Activated T-helper 1 cell treated with anti-CD3 and anti-CD28 coated beads, Interleukin-12 subunit alpha, Interleukin-12 subunit beta, Interleukin-2, Interleukin-4 antibody, amounts not matched to agents 30 ng/mL and 10 ng/mL and 1 ng/mL, durations not matched to agents 14 hours and 24 hours and 36 hours (primary cell): ENCODE results near the gene NUDT17. TPM values are rescaled to one million over a fixed set of nuclear protein-coding genes. Genes with fewer than 3 reads are reported as not detected.

Experiments used
- DNase-seq: peaks from one replicate; pipeline ENCODE4 v3.0.0; 2021; ENCODE audit warnings: low spot score
- H3K27ac Mint-ChIP-seq: one replicate; pipeline ENCODE4 v1.8.0; 2021; ENCODE audit warnings: mild to moderate bottlenecking, mixed read lengths
- H3K27me3 Mint-ChIP-seq: one replicate; pipeline ENCODE4 v1.8.0; 2022; ENCODE audit warnings: mild to moderate bottlenecking, moderate library complexity, mixed read lengths; ENCODE audit not compliant: insufficient read depth
- H3K36me3 Mint-ChIP-seq: one replicate; pipeline ENCODE4 v1.8.0; 2021; ENCODE audit warnings: low read depth, mixed read lengths
- H3K4me1 Mint-ChIP-seq: one replicate; pipeline ENCODE4 v1.8.0; 2021; ENCODE audit warnings: low read depth, mixed read lengths
- H3K4me3 Mint-ChIP-seq: one replicate; pipeline ENCODE4 v1.8.0; 2021; ENCODE audit warnings: mild to moderate bottlenecking, moderate library complexity, mixed read lengths
- H3K9me3 Mint-ChIP-seq: one replicate; pipeline ENCODE4 v1.8.0; 2021; ENCODE audit warnings: mixed read lengths
- intact Hi-C: fragments of 100-400 bp; cut with micrococcal nuclease; formaldehyde crosslinking; loops from one replicate; pipeline ENCODE4 v1.15.1; 2024
- total RNA-seq: library from RNA; stranded (reverse); gene quantifications from 2 replicates; pipeline ENCODE4 v1.2.3, GENCODE V29; 2022

The NUDT17 gene
- total RNA-seq, 1 donor from 2014 or later, result 3.0 TPM

DNA sequence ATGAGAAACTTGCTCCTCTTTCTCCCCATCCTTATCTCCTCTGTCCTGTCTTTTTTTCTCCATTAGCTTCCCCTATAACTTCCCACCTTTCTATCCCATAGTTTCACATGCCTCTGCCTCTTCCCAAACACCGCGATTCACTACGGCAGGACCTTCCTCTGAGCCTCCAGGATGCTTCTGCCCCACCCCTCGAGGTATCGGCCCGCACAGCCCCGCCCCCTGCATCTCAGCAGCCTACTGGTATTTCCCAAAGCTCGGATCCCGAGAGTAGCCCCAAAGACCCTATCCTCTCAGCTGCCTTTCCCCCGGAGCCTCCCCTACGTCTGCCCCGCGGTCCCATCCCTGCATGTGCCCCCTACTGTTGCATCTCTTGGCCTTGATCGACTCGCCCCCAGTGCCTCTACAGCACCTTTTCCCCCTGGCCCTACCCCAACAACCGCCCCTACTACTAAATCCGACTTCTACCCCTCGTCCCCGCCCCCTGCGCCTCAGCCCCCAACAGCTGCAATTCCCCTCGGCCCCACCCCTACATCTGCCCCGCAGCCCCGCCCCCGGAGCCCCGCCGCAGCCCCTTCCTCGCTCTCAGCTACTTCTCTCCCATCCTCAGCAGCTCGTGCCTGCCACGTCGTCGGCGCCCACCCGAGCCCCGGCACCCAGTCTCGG is 12.9 kb downstream of the NUDT17 start:
- DNase-seq, result peak; percentile 24
- Mint-ChIP-seq H3K9me3 (no peaks in the 10 kb centered on the region), H3K4me1 (peaks cover 20% of the 10 kb centered on the region), H3K27me3 (peaks cover 4% of the 10 kb centered on the region), H3K27ac (peak overlapping the region; percentile 93), H3K36me3 (peaks cover 19% of the 10 kb centered on the region), H3K4me3 (peak overlapping the region; percentile 94)
- intact Hi-C loops, result loop anchor here (1.0 kb wide), 4 partner anchors 27 to 106 kb away; partner anchors contain the start of genes ANKRD34A, ANKRD35, PEX11B and POLR3GL

DNA sequence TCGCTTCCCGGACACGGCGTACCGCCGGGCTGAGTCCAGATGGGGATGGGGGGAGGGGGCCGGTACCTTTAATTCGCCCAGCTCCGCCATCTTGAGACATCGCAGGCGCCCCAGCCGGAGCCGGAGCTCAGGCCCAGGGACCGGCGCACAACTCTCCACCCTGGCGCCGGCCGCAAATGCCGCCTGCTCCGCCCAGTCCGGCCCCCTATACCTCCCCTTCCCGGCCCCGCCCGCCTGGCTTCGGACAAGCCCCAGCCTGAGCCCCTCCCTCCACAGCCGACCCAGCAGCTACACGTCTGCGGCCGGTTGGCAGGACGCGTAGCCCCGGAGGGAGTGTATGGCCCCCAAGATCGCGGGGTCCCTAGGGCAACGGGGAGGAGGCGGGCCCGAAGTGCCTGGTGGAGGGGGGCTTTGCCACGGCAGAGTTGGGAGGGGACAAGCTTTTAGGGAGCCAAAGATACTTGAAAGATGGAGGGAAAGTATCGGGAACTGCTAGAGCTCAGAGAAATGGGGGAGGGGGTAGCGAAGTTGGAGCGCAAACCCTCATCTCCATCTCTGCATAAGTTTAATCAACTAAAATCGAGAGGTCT is 13.6 kb downstream of the NUDT17 start, which contains the start of gene PIAS3:
Gene PIAS3 (minus strand): TSS at position 181 of the 590 bp plus-strand sequence. CDS start 91 bp downstream, at position 90.
- H3K36me3 Mint-ChIP-seq, result peaks cover 15% of the 10 kb centered on the region
- H3K9me3 Mint-ChIP-seq, result no peaks in the 10 kb centered on the region
- peak within 1 kb of the TSS; percentile 94 for H3K4me3 Mint-ChIP-seq
- peaks cover 20% of the 10 kb centered on the region for H3K4me1 Mint-ChIP-seq
- peak within 1 kb of the TSS; percentile 93 for H3K27ac Mint-ChIP-seq
- peak; percentile 88 for DNase-seq
- intact Hi-C loops, result loop anchor here (1.0 kb wide), 4 partner anchors 26 to 105 kb away; partner anchors contain the start of genes ANKRD34A, ANKRD35, PEX11B and POLR3GL
- H3K27me3 Mint-ChIP-seq, result peaks cover 7% of the 10 kb centered on the region

DNA sequence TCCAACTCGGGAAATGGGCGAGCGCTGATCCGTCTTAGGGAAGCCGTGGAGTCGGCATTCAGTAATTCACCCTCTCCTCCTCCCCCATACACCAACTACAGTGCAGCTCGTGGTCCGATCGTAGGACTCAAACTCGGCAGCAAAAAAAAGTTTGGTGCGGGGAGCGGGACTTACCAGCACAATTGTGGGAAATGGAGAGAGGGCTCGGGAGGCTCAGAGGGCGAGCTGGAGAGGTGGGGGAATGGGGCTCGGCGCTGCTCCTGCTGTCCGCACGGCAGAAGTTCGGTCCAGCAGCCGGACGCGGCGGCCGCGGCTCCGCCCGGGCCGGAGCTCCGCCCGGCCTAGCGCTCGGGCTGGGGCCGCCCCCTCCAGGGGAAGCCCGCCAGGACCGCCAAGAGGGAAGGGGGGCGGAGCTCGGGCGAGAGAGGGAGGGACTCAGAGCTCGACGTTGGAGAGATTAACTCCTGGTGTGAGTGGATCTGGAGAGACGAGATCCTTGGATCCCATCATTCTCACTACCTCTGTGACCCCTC is 14.1 kb downstream of the NUDT17 start:
- no peaks in the 10 kb centered on the region for H3K9me3 Mint-ChIP-seq
- intact Hi-C loops, result no loop called here
- peak overlapping the region; percentile 94 for H3K4me3 Mint-ChIP-seq
- peak overlapping the region; percentile 93 for H3K27ac Mint-ChIP-seq
- peaks cover 20% of the 10 kb centered on the region for H3K4me1 Mint-ChIP-seq
- peaks cover 12% of the 10 kb centered on the region for H3K36me3 Mint-ChIP-seq
- peaks cover 7% of the 10 kb centered on the region for H3K27me3 Mint-ChIP-seq
- DNase-seq, result peak; percentile 81

- Mint-ChIP-seq H3K27me3 (peaks cover 24% of the 10 kb centered on the region), H3K36me3 (no peaks in the 10 kb centered on the region), H3K4me3 (no peak overlapping the region), H3K9me3 (no peaks in the 10 kb centered on the region), H3K4me1 (peaks cover 5% of the 10 kb centered on the region), H3K27ac (no peak overlapping the region)
- DNase-seq, result no peak
- intact Hi-C loops, result no loop called here
Observed at GRCh38 chr1:145863282-145864018, 18.0 kb downstream of the NUDT17 start.

DNA sequence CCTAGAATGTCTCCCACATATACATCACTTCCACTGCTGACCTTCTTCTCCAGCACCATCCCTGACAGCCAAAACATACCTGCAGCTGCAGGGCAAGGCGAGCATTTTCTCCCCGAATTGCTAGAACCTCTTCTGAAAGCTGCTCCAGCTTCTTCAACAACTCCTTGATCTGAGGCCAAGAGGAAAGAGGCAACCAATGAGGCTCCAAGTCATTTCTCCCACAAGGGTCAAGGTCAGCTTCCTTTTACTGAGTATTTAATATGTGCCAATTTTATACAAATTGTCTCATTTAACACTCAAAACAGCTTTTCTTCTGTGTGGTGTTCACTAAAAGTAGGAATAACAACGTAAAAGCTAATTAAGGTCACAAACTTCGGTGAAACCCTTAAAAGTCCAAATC is 22.8 kb downstream of the NUDT17 start:
- intact Hi-C loops, result no loop called here
- DNase-seq, result no peak
- Mint-ChIP-seq H3K27me3 (peaks cover 35% of the 10 kb centered on the region), H3K9me3 (no peaks in the 10 kb centered on the region), H3K4me3 (no peak overlapping the region), H3K36me3 (no peaks in the 10 kb centered on the region), H3K27ac (no peak overlapping the region), H3K4me1 (peaks cover 16% of the 10 kb centered on the region)

DNA sequence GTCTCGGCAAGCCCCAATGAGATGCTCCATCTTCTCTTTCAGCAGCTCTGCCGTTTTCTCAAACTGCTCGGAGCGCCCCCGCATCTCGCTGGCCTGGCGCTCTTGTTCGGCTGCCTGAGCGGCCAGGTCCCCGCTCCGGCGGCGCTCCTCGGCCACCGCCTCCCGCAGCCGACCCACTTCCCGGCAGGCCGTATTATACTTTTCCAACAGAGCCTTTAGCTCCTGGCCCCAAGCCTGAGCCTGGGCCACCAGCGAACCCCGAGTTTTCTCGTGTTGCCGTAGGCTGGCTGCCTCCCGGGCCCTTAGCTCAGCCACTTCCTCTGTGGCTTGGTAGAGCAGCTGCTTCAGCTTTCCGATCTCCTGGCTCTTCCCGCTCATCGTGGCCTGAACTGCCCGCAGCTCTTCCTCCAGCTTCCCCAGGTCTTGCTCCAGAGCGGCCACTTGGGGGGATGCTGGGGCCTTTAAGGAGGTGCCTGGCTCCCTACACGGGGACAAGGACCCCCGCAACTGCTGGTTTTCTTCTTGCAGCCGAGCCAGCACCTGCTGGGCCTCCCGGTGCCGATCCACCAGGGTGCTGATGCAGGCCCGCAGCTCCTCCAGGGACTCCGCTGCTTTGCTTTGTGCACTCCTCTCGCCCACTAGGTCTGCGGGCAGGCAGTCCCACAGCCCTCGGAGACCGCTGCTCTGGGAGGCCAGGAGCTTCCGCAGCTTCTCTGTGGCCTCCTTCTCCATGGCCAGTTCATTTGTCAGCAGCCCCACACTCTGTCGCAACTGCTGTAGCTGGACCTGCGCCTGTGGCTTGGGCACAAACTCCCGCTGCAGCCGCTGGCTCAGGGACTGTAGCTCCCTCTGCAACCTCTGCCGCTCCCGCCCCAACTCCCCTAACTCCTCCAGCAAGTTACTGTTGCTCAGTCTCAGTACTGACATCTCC is 26.8 kb downstream of the NUDT17 start:
- Mint-ChIP-seq H3K4me3 (peak overlapping the region; percentile 58), H3K4me1 (peaks cover 16% of the 10 kb centered on the region), H3K27me3 (peaks cover 43% of the 10 kb centered on the region), H3K9me3 (no peaks in the 10 kb centered on the region), H3K27ac (peak overlapping the region; percentile 78), H3K36me3 (no peaks in the 10 kb centered on the region)
- DNase-seq, result peak; percentile 30
- intact Hi-C loops, result loop anchor here (2.0 kb wide), 1 partner anchor 27 kb away; the partner anchor contains the start of gene NUDT17

DNA sequence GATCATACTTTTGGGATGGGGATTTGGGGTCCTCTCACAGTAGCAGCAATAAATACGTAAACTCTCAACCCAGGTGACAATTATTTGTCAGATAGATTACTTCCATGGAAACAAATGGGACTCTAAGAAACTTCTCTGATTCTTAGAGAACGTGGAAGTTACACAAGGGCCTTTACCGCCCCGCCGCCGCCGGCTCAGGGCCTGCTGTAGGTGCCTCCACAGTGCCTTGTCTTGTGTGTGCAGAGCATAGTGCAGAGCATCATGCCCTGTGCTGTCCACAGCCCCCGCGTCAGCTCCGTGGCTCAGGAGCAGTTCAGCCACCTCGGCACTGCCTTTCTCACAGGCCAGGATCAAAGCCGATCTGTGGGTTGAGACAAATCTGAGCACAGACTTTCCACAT is 29.2 kb downstream of the NUDT17 start:
- peaks cover 37% of the 10 kb centered on the region for H3K27me3 Mint-ChIP-seq
- intact Hi-C loops, result no loop called here
- H3K27ac Mint-ChIP-seq, result no peak overlapping the region
- no peaks in the 10 kb centered on the region for H3K36me3 Mint-ChIP-seq
- no peaks in the 10 kb centered on the region for H3K9me3 Mint-ChIP-seq
- DNase-seq, result no peak
- peaks cover 16% of the 10 kb centered on the region for H3K4me1 Mint-ChIP-seq
- H3K4me3 Mint-ChIP-seq, result no peak overlapping the region

DNA sequence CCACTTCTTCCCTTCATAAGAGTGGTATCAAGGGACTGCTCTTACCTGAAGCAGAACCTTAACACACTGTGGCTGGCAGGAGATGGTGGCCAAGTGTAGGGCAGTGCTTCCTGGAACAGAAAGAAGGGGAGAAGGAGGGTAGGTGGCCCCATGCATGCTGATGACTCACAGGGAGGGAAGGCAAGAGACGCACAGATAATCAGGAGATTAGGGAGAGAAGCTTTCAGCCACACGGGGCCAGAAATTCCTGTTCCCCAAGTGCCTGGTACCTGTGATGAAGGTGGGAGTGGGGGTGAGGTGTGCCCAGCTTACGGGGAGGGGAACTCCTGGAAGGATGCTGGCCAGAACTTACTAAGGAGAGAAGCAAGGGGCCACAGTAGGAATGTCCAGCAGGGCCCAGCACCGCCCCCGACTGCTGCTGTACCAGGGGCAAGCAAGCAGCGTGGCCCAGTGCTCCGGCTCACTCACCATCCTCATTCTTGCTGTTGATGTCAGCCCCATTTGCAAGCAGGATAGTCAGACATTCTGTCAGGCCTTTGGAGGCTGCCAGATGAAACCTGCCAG is 32.6 kb downstream of the NUDT17 start:
- H3K27ac Mint-ChIP-seq, result no peak overlapping the region
- peaks cover 33% of the 10 kb centered on the region for H3K27me3 Mint-ChIP-seq
- H3K9me3 Mint-ChIP-seq, result no peaks in the 10 kb centered on the region
- H3K36me3 Mint-ChIP-seq, result no peaks in the 10 kb centered on the region
- peaks cover 2% of the 10 kb centered on the region for H3K4me1 Mint-ChIP-seq
- DNase-seq, result no peak
- intact Hi-C loops, result no loop called here
- no peak overlapping the region for H3K4me3 Mint-ChIP-seq

- Mint-ChIP-seq H3K4me3 (no peak overlapping the region), H3K9me3 (no peaks in the 10 kb centered on the region), H3K4me1 (no peaks in the 10 kb centered on the region), H3K36me3 (no peaks in the 10 kb centered on the region), H3K27me3 (peaks cover 36% of the 10 kb centered on the region), H3K27ac (no peak overlapping the region)
- intact Hi-C loops, result no loop called here
- no peak for DNase-seq
Observed at GRCh38 chr1:145878724-145879123, 33.3 kb downstream of the NUDT17 start.

GRCh38 chr1:145879775-145880174 is 34.3 kb downstream of the NUDT17 start:
- DNase-seq, result no peak
- Mint-ChIP-seq H3K27me3 (peaks cover 42% of the 10 kb centered on the region), H3K4me1 (peaks cover 3% of the 10 kb centered on the region), H3K27ac (no peak overlapping the region), H3K36me3 (no peaks in the 10 kb centered on the region), H3K4me3 (no peak overlapping the region), H3K9me3 (no peaks in the 10 kb centered on the region)
- intact Hi-C loops, result no loop called here

DNA sequence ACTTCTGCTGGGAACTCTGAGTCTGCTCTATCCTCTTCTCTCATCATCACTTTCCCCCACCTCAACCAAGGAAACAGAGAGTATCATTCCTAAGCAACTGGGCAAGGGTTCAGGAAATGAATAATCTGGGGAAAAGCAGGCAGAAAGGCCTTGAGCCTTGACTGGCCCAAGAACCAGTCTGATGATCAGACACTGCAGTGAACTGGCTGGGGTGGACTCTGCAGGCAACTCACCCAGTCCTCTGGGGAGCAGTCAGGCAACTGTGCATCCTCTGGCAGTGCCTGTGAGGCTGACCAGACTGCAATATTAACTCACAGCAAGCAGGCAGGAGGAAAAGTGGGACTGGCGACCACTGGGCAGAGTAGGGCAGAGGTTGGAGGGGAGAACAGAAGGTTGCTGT is 39.2 kb downstream of the NUDT17 start:
- intact Hi-C loops, result loop anchor here (1.0 to 2.0 kb wide), 4 partner anchors 8 to 74 kb away; partner anchors contain the start of genes LIX1L and PEX11B
- H3K27me3 Mint-ChIP-seq, result peaks cover 36% of the 10 kb centered on the region

More for the DNA sequence above, 39.2 kb downstream of the NUDT17 start:
- H3K4me3 Mint-ChIP-seq, result peak overlapping the region; percentile 78
- H3K27ac Mint-ChIP-seq, result no peak overlapping the region
- H3K36me3 Mint-ChIP-seq, result no peaks in the 10 kb centered on the region
- no peak for DNase-seq
- no peaks in the 10 kb centered on the region for H3K9me3 Mint-ChIP-seq
- peaks cover 25% of the 10 kb centered on the region for H3K4me1 Mint-ChIP-seq
